Peyer's patch (tissue), 4 donors: ENCODE data around the gene SLAMF9.

Experiments
- CTCF ChIP-seq, 6 experiments: fragments of 450-650 bp in 4 of 6; fragments of 200-600 bp in 2 of 6; sonication (generic) in 1 of 6; IDR thresholded peaks; one replicate each; pipeline ENCODE4 v1.5.1; 2017 to 2019; ENCODE audit warnings: antibody characterized with exemption in 6 of 6, mild to moderate bottlenecking in 3 of 6, moderate library complexity in 1 of 6
- POLR2A ChIP-seq, 2 donors: fragments of 450-650 bp; IDR thresholded peaks; one replicate each; pipeline ENCODE4 v1.5.1; 2017; ENCODE audit warnings: antibody characterized with exemption in 2 of 2, mild to moderate bottlenecking in 2 of 2, moderate library complexity in 2 of 2

GRCh38 chr1:159994896-159995295 is 40.9 kb upstream of the SLAMF9 start:
- TF ChIP-seq CTCF (IDR thresholded peaks at IDR 0.05), result no peak
- TF ChIP-seq POLR2A (IDR thresholded peaks at IDR 0.05), result no peak
